GM12864 (cell line): ENCODE results near the gene NUMA1.

ENCODE experiments used
- DNase-seq: peaks from one replicate; pipeline ENCODE4 v3.0.0-alpha.2; 2011; ENCODE audit warnings: low read depth
- H3K4me3 ChIP-seq: 2 replicates; pipeline ENCODE4 v1.5.1; 2011; ENCODE audit warnings: mild to moderate bottlenecking, low read depth, low read length, control low read depth
- CTCF ChIP-seq: IDR thresholded peaks from 2 replicates; pipeline ENCODE4 v1.5.1; 2011; ENCODE audit warnings: low read depth, mild to moderate bottlenecking, moderate library complexity, low read length, control low read depth, inconsistent platforms; ENCODE audit errors: missing control alignments

NUMA1 gene

GRCh38 chr11:71988050-71988449 is 92.3 kb downstream of the NUMA1 start:
- no peak for DNase-seq
- no peak for TF ChIP-seq CTCF
- H3K4me3 ChIP-seq: no peak overlapping the region

GRCh38 chr11:71987521-71987920 is 92.8 kb downstream of the NUMA1 start:
- no peak for TF ChIP-seq CTCF
- no peak for DNase-seq
- no peak overlapping the region for H3K4me3 ChIP-seq

GRCh38 chr11:71986131-71986530 is 94.2 kb downstream of the NUMA1 start:
- no peak overlapping the region for H3K4me3 ChIP-seq
- no peak for TF ChIP-seq CTCF
- no peak for DNase-seq

DNA sequence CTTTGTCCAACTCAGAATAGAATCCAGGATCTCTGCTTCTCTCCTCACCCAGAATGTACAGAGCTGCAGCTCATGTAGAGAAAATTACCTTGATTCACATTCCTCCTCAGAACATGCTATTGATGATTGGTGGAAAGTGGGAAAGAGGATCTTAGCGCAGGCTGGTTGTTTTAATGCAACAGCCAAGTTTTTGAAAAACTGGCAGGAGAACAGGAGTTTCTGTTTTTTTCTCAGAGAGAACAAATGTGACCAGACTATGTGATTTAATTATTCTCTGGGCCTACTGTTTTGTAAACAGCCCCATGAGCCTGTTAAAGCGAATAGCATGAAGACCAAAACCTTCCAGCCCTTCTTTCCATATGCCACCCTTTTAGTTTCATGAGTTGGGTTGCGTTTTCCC is 100.7 kb downstream of the NUMA1 start:
- no peak for TF ChIP-seq CTCF
- H3K4me3 ChIP-seq: no peak overlapping the region
- DNase-seq: no peak

DNA sequence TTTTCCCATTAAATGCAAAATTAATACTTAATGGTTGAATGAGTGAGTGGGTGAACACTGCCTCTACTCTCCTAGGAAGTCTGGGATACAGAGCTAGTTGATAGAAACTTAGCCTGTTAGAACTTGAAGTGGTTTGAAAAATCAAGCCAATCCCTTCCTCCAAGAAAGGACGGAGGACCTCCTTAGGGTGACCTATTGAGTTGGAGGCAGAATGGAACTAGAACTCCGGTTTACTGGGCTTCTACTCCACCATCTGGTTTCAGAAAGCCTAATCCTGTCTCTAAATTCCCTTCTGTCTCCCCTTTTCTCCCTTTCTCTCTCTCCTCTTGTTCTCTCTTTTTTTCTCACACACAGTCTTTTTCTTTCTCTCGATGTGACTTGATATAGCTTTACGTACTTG is 101.2 kb downstream of the NUMA1 start:
- TF ChIP-seq CTCF: no peak
- DNase-seq: no peak
- H3K4me3 ChIP-seq: no peak overlapping the region

DNA sequence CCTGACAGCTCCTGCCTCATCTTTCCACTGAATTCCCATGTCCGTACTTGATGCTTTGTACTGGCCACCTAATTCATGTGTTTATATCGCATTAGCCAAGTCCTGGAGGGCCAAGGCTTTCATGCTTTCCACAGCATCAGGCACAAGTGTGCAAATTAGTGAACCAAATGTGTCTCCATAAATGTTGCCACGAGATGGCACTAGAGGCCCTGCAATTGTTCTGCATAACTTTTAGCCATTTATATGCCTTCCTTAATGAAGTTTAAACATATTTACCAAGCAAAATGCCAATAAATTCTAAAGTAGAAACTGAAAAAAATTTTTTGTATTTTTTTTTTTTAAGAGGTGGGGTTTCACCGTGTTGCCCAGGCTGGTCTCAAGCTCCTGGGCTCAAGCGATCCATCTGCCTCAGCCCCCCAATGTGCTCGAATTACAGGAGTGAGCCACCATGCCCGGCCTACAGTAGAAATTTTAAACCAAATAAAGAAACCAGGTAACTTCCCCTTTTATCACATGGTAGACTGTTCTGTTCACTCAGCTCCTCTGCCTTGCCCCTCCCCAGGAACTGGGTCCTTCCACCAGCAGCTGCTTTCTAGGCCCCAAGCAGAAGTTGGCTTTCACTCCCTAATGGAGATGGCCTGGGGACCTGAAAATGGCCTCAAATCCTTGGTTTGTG is 102.5 kb downstream of the NUMA1 start:
- TF ChIP-seq CTCF: peak; percentile 62
- no peak for DNase-seq
- H3K4me3 ChIP-seq: no peak overlapping the region

DNA sequence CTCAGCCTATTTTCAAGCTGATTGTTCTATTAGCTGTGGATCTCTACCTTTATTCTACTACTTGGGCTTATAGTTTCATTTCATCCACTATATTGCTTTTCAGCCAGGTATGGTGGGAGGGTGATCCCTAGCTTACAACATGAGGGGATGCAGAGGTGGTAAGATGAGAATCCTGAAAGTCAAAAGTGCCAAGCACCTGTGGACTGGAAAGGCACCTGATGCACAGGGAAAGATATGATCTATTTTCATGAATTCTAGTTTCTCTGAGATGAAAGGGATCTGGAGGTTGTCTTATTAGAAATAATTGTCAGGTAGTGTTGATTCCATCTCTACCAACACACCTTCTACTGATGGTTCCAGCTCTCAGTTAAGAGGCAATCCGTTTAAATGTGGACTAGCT is 103.3 kb downstream of the NUMA1 start:
- DNase-seq: no peak
- no peak for TF ChIP-seq CTCF
- no peak overlapping the region for H3K4me3 ChIP-seq
